Amniotic stem cell (primary cell): ENCODE measurements around the gene VSTM2B.
"Not testable (repeated sequence)": the region's sequence is repeated elsewhere in the genome, so short reads cannot be mapped to it uniquely, and the experiment has no call there.

Experiments used
- DNase-seq: peaks from one replicate; lab custom pipeline; 2025; lab: John Stamatoyannopoulos, UW

Gene VSTM2B

DNA sequence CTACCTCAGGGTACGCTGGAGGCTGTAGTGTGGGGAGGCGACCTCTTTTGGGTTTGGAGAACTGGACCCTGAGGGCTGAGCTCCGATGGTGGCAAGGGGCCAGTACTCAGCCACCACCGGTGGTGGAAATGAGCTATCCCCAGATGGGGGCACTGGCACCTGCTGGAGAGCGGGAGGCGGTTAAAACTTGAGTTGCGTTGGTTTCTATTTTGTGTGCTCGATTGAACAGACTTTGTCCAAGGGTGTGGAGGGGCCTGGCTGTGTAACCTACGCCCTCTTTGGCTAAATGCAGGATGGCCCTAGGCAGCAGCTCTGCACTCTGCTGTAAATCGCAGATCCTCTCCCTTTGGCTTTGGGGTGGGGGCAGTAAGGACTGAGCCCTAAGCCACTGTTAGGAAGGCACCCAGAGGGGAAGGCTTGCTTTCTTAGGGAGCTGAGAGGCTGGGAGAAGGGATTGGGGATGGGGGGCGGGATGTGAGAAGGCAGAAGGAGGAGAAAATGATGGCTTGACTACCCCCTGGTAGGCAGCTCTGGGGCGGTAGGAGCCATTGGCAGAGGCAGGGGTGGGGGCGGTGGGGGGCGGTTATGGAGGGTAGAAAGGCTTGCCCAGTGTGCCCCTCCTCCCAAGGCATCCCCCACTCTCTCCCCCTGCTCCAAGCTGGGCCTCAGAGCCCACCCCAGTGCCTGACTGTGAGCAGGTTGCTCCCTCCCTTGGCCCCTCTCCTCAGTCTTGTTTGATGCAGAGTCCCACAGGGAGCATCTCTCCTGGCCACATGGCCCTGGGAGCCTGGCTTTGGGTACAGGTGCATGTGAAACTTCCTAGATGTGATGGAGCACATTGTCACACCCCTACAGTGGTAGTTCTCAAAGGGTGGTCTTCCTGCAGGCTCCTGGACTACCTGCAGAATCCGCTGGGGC lies 5.0 kb downstream of the VSTM2B start:
- DNase-seq: no peak

DNA sequence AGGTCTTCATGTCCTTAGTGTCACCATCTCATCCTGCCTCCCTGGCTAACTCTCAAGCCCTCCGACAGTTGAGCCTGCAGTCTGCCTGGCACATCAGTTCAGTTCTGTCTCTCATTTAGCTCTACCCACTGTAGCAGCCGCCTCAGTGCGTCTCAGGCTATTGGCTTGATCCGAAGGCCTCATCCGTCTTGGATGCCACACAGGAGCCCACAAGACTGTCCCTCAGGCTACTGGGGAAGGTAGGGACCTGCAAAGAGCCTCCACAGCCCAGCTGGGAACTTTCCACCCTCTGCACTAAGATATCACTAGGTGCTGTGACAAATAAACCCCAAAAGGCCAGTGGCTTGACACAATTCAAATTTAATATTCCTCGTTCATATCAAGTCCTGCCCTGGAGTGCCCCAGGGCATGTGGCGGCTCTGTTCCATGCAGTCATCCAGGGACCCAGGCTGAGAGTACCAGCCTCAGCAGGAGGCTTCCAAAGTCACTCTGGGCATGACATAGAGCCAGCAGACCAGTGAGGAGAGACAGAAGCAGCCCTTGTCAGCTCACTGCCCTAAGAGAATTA lies 5.7 kb downstream of the VSTM2B start:
- DNase-seq: no peak

DNA sequence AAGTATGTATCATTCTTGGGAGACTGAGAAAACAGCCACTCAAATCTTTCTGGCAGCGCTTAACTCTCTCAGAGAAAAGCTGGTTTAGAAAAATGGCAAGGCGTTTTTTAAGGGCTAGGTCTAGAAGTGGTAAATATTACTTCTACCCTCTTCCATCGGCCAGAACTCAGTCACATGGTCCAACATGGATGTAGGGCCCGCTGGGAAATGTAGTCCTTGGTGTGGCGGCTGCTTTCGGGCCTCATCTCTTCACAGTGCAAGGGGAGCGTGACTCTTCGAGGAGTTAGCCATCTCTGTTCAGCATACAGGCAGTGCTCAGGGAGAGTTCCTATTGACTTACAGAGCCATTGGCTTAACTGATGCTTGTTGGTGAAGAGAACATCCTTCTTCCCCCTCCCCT lies 6.3 kb downstream of the VSTM2B start:
- no peak for DNase-seq

DNA sequence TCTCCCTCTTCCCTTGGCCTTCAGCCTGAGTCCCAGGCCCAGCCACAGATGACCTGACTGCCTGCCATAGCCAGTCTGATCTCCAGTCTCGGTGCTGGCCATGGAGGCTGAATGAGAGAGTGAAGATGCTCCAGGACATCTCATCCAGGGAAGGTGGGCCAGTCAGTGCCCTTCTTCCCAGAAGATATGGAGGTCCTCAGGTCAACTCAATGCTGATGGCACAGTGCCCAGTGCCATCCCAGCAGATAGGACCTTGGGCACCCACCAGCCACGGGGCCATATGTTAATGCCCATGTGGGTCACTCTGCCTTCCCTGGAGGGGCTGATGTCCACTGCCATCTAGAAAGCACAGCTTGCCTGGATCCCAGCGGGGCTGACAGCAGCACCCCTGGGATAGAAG lies 7.2 kb downstream of the VSTM2B start:
- DNase-seq: no peak

DNA sequence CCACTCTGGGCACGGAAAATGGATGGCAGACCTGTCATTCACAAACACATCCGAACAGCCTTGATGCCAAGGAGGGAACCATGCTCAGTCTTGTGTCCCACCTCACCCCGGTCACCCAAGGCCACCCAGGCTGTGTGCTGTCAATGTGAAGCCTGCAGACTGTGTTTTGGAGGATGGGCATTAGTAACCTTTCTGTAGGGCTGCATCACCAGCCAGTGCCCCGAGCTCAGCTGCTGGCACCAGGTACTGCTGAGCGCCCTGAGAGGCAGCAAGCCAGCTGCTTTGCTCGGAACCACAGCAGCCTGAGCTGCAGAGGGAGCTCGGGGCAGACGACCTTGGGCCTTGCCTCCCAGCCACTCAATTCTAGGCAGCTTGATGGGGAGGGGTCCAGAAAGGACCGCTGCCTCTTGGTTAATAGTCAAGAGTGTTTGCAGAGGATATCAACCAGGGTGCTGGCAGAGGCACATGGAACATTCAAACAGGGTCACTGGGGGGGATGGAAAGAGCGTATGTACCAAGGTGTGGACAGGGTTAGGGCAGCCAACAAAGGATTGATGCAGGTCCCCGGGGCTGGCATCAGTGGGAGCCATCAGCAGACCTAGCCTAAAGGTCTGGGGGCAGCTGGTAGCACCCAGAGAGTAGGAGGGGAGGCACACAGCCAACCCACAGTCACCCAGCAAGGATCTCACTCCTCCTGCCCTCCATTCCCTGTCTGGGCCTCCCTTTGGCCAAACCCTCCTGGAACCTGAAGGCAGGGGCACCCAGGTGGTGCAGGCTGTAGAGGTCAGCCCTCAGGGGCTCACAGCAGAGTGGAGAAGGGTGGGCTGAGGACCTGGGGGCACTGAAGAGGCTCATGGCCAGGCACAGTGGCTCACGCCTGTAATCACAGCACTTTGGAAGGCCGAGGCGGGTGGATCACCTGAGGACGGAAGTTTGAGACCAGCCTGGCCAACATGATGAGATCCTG lies 8.1 kb downstream of the VSTM2B start:
- DNase-seq: no peak

DNA sequence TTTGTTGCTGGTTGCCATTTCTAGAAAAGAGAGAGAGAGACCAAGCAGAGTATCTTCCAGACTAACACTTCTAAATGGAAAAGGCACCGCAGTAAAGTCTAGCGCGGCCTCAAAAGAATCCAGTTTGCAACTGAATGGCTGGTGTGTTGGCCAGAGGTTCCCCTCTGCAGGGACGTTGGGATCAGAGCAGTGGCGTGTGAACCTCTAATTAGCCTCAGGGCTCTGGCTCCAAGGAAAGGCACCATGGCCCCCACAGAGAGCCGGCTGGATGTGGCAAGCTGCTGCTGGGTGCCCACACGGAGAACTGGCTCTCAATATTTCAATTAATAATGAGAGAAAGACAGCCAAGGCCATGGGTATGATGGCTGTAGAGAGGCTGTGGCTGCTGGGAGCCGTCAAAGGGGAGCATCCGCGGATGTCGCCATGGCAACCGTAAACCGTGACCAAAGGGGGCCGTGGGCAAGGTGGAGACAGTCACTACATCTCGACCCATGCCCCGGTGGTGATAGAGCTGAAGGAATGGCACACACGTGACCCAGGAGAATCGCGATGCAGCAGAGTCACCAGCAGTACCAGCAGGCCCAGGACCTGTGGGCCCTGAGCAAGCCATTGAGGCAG lies 9.5 kb downstream of the VSTM2B start:
- no peak for DNase-seq

DNA sequence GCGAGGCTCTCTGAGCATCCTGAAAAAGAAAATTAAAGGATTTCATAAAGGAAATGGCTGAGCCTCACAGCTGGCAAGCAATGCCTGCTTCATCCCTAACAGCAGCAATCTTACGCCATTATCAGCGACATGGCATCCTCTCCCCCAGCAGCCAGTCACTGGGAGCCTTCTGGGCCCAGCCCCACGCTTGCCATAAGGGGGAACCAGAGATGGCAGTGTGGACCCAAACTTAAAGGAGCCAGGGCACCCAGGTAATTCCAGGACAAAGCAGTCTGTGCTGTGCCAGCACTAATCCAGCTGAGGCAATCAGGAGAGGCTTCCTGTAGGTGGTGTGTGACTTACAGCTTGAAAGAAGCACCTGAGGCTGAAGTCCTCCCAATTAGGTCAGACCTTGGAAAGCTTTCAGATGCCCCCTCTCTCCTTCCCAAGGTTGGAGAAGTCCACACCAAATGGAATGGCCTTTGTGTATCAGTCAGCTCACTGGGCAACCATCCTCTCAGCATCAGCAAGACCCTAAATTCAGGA lies 10.3 kb downstream of the VSTM2B start:
- DNase-seq: no peak

DNA sequence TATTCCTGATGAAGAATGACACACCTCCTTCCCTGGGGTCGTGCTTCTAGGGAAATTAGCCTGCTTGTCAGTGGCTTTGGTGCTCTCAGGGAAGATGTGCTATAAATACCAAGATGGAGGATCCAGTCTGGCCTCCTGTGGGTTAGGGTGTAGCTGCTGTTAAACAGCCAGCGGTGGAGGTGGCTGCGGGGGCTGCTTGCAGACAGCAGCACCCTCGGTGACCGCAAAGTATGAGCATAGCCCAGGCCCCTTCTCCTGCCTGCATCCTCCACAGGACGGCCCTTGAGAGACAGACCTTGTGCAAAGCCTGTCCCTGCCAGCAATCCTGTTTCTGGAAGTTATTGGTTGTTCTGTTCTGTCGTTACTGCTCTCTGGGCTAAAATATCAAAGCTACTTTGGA lies 11.4 kb downstream of the VSTM2B start:
- no peak for DNase-seq

DNA sequence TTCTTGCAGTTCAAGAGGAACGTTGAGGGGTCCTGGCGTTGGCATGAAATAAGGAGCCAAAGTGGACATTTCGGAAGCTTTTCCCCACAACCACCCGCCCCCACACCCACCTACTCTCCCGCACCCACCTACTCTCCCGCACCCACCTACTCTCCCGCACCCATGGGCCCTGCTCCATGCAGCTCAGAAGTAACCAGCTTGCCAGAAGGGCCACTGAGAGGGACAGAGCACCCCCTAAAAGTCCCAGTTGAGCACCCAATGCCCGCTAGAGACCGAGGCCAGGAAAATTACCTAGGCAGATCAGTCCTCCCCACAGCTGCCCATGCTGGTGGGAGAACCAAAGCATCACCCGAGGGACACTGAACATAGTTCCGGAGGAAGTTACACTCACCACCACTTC lies 11.8 kb downstream of the VSTM2B start:
- no peak for DNase-seq

DNA sequence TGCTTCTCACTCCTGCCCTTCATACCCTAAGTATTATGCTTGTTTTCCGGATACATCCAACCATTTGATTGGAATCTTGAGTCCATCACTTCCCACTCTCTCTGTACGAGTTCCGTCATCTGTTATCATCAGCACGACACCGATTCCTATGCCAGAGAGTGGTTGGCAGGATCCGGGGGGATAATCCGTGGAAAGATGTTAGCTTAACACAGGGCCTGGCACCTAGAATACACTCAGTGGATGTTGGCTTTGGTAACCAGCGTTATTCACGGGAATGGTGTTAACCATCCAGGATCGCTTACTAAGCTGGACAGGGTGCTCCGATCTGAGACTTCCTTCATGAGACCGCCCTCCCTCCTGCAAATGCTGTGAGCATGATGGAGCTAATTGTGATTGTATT lies 12.4 kb downstream of the VSTM2B start:
- DNase-seq: no peak

DNA sequence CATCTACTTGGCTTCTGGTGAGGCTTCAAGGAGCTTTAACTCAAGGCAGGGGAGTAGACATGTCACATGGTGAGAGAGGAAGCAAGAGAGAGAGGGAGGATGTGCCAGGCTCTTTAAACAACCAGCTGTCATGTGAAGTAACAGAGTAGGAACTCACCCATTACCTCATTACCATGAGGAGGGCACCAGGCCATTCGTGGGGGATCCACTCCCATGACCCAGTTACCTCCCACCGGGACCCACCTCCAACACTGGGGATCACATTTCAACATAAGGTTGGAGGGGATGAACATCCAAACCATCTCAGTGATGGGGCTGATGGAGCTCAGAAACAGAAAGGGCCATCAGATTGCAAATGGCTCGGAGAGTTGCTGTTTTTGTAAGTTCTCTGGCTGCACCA lies 12.9 kb downstream of the VSTM2B start:
- no peak for DNase-seq

DNA sequence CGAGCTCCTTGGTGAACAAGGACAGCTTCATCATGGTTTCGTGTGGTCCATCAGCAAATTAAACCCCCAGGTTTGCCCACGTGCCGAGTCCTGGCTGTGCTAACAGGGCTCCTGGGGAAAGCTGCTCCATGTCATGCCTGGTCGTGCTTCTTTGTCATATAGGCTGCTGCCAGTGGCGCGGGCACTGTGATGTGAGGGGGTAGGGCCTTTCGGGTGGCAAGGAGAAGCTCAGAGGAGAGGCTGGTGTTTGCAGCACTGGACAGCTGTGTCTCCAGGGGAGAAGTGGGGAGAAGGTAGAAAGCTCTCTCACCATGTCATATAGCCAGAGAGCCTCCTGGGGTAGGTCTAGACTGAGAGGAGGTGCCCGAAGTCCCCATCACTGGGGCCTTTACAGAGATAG lies 13.3 kb downstream of the VSTM2B start:
- no peak for DNase-seq

DNA sequence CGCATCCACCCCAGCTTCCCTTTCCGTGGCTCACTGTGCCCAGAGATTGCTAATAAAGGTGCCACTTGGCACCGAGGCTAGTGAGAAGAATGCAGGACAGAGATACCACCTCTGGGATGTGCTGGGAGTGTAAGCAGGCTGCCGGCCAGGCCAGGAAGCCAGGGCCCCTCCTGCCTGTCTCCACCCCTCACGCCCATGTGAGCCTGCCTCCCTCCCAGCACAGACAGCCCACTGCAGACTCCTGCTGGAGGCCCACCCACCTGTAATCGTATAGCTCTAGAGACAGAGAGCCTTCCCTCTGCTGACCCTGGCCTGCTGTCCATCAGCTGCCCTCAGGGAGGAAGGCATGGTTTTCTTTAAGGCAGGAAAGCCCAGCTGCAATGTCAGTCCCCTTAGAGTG lies 13.9 kb downstream of the VSTM2B start:
- DNase-seq: no peak

DNA sequence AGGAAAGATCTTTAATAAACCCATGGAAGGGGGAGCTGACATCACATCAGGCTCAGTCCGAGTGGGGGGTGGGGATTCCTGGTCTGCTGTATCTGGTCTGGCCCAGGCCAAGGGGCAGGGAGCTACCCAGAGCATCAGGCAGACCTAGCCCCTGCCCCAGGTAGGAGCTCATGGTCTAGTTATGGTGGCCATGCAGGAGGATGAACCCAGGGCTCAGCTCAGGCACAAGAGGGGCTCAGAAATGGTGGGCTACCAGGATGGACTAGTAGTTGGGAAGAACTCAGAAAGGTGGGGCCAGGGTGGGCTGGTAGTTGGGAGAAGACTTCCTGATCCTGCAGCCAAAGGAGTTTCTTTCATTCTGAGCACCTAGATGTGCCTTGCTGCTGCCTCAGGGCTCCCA lies 14.3 kb downstream of the VSTM2B start:
- DNase-seq: no peak

DNA sequence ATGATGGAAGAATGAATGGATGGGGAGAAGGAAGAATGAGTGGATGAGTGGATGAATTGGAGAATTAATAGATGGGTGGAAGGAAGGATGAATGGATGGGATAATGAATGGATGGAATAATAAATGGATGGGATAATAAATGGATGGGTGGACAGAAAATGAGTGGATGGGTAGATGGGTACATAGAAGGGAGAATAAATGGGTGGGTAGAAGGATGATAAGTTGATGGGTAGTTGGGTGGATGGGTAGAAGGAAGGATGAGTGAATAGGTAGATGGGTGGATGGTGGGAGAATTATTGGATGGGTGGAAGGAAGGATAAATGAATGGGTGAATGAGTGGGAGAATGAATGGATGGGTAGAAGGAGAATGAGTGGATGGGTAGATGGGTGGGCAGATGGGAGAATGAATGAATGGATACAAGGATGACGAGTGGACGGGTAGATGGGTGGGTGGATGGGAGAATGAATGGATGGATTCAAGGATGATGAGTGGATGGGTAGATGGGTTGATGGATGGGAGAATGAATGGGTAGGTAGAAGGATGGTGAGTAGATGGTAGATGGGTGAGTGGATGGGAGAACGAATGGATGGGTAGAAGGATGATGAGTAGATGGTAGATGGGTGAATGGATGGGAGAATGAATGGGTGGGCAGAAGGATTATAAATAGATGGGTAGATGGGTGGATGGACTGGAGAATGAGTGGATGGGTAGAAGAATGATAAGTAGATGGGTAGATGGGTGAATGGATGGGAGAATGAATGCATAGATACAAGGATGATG lies 15.9 kb downstream of the VSTM2B start:
- no peak for DNase-seq

DNA sequence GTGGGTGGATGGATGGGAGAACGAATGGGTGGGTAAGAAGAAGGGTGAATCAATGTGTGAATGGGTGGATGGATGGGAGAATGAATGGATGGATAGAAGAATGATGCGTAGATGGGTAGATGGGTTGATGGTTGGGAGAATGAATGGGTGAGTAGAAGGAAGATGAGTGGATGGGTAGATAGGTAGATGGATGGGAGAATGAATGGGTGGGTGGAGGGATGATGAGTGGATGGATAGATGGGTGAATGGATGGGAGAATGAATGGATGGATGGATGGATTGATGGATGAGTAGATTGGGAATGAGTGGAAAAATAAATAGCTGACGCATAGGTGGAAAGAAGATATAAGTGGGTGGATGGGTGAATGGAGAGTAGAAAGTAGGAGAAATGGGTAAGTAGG lies 16.5 kb downstream of the VSTM2B start:
- DNase-seq: no peak

DNA sequence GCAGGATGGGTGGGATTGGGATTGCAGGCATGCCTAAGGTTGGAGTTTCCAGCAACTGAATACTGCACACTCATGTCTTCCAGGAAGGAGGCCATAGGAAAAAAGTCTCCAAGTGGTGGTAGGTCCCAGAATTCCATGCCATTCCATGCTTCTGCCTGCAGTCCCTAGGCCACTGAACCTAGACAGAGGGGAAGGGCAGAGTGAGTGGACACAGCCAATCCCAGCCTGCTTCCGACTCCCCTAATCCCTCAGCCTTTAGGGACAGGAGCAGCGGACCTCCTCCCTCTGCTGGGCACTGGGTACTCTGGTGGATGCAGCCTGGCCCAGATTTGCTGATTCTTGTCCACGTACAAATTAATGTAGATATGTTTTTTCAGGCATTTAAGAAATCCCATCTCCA lies 17.0 kb downstream of the VSTM2B start:
- DNase-seq: no peak

DNA sequence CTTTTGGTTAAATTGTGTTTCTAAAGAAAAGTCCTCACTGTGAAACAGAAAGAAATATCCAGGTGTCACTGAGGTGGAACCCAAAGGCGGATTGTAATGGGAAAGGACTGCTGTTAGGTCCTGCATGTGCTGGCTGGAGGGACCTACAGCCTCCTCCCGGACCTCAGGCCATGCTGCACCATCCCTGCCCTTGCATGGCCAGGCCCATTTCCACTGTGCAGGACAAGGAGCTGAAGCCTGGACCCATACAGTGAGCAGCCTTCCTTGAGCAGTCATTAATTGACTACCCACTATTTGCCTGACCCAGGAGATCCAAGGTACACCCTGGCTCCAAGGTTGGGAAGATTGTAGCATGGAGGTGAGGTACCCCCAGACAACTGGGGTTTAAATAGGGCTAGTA lies 17.6 kb downstream of the VSTM2B start:
- no peak for DNase-seq

DNA sequence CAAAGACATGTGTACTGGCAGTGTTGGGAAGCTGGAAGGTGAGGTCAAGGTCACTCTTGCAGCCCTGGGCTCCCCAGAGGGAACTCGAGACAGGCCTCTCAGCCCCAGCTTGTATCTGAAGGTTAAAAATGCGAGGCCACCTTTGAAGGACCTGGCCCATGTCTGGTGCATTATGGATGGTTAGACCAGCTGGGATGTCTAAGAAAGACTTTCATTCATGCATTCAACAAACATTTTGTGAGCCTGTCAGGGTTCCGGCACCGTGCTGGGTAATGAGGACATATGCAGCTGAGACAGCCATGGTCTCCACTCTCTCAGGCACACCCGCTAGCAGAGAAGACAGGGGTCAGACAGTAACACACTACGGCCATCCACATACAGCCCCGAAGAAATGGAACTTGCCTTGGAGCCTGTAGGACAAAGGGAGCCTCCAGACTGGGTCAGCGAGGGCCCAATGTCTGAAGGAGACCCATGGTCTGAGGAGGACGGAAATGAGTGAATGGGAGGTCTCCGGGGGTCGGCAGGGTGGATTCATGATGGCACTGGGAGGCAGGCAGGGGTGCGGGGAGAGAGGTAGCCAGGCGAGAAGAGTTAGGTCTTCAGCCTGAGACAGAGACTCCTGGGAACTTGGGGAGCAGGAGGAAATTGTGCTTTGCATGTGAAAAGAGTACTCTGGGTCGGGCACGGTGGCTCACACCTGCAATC lies 19.0 kb downstream of the VSTM2B start:
- DNase-seq: no peak

DNA sequence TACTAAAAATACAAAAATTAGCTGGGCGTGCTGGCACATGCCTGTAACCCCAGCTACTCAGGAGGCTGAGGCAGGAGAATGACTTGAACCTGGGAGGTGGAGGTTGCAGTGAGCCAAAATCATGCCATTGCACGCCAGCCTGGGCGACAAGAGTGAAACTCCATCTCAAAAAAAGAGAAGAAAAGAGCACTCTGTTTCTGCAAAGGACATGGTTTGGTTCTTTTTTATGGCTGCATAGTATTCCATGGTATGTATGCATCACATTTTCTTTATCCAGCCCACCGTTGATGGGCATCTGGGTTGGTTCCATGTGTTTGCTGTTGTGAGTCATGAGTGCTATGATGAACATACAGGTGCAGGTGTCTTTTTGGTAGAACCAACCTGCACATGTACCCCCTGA lies 19.7 kb downstream of the VSTM2B start:
- DNase-seq: not testable (repeated sequence)
